Loucy (cell line): ENCODE results near the gene ABCF3.

ENCODE experiments used
- CTCF ChIP-seq: fragments of 200-600 bp; sonication (generic); conservative IDR thresholded peaks from 2 replicates; pipeline ENCODE4 v1.5.1; 2014; ENCODE audit warnings: mild to moderate bottlenecking, antibody characterized with exemption, low read length
- EZH2phosphoT487 ChIP-seq: fragments of 200-600 bp; IDR thresholded peaks from 2 replicates; pipeline ENCODE4 v1.6.1; 2018; ENCODE audit warnings: antibody characterized with exemption, mild to moderate bottlenecking, moderate library complexity, borderline replicate concordance

- TF ChIP-seq CTCF (no peak), EZH2phosphoT487 (no peak)
Observed at GRCh38 chr3:184145751-184146270, 40.2 kb upstream of the ABCF3 start.
